Sigmoid colon (tissue), 7 donors: ENCODE measurements around the gene TRAFD1. TPM values are rescaled to one million over a fixed set of nuclear protein-coding genes. Genes with fewer than 3 reads are reported as not detected.
A peak's percentile ranks its signal among the peaks of the same experiment; 100 is the strongest.

Source experiments
- DNase-seq: peaks from one replicate; pipeline ENCODE4 v3.0.0-alpha.2; 2019
- H3K27ac ChIP-seq, 4 donors: fragments of 200-600 bp; sonication (generic); one replicate each; pipeline ENCODE4 v1.5.1; 2016 to 2019; ENCODE audit warnings: mild to moderate bottlenecking in 1 of 4
- H3K27me3 ChIP-seq, 3 donors: fragments of 200-600 bp; sonication (generic); one replicate each; pipeline ENCODE4 v1.5.1; 2019; ENCODE audit warnings: mild to moderate bottlenecking in 1 of 3
- H3K36me3 ChIP-seq, 4 donors: fragments of 200-600 bp; sonication (generic); one replicate each; pipeline ENCODE4 v1.5.1; 2016 to 2019
- H3K4me1 ChIP-seq, 4 donors: fragments of 200-600 bp; sonication (generic); one replicate each; pipeline ENCODE4 v1.5.1; 2017 to 2019
- H3K4me3 ChIP-seq, 4 donors: fragments of 200-600 bp; sonication (generic); one replicate each; pipeline ENCODE4 v1.5.1; 2017 to 2019; ENCODE audit warnings: mild to moderate bottlenecking in 2 of 4, moderate library complexity in 1 of 4
- H3K9me3 ChIP-seq, 4 donors: fragments of 200-600 bp in 3 of 4; sonication (generic) in 3 of 4; one replicate each; pipeline versions ENCODE4 v1.5.1 to v1.6.1; 2013 to 2019
- CTCF ChIP-seq, 4 experiments: fragments of 450-650 bp in 3 of 4; fragments of 200-600 bp in 1 of 4; IDR thresholded peaks; one replicate each; pipeline ENCODE4 v1.5.1; 2016 to 2019; ENCODE audit warnings: antibody characterized with exemption in 4 of 4, mild to moderate bottlenecking in 3 of 4, moderate library complexity in 2 of 4
- POLR2A ChIP-seq, 2 donors: fragments of 450-650 bp; IDR thresholded peaks; one replicate each; pipeline ENCODE4 v1.6.1; 2016; ENCODE audit warnings: antibody characterized with exemption in 2 of 2, mild to moderate bottlenecking in 2 of 2, moderate library complexity in 2 of 2
- WGBS, 2 donors: extraction: QIAGEN DNeasy Blood & Tissue Kit; methylation state at CpG; one replicate each; pipeline ENCODE4 v1.1.7; 2013; 5-methylcytosine and 5-hydroxymethylcytosine counted together
- intact Hi-C: fragments of 100-400 bp; cut with DNase I; formaldehyde crosslinking; loops from one replicate; pipeline ENCODE4 v1.15.1; 2023
- polyA plus RNA-seq, 3 donors: library from polyadenylated mRNA; stranded (reverse); fragments of 200-250 nt; gene quantifications; one replicate each; pipeline ENCODE4 v1.2.3, GENCODE V29; 2013
- small RNA-seq, 3 donors: library from RNA; depleted of rRNA; stranded (forward); fragments of <200 nt; gene quantifications; one replicate each; pipeline ENCODE3, GENCODE V24; 2016
- total RNA-seq, 4 donors: library from RNA; depleted of rRNA; stranded (reverse); fragments of >200 nt; gene quantifications; one replicate each; pipeline ENCODE4 v1.1.0, GENCODE V29; 2016
- donor health status: healthy with polysubstance abuse.
- donor health status: Bipolar disorder and iron deficiency.
- donor health status: healthy.

The TRAFD1 gene
- total and polyA plus RNA-seq, 7 donors: 17.4 to 90.8 (median 42.1) TPM

GRCh38 chr12:112198120-112198733, 72.9 kb downstream of the TRAFD1 start:
- no peak for DNase-seq
- 83 to 85% methylated on average over 9 of the region's 9 CpGs for WGBS, 2 donors
- H3K9me3 ChIP-seq: no peaks in the 10 kb centered on the region
- H3K27ac ChIP-seq: no peak overlapping the region
- peaks cover 11 to 92% (median 43%) of the 10 kb centered on the region in 4 donors for H3K36me3 ChIP-seq
- TF ChIP-seq CTCF (IDR thresholded peaks at IDR 0.05): peak in 3 of 4 experiments; percentile 19 to 43 (median 42)
- no peak for TF ChIP-seq POLR2A (IDR thresholded peaks at IDR 0.05)
- no peaks in the 10 kb centered on the region for H3K27me3 ChIP-seq
- intact Hi-C loops: loop anchor here (2.0 kb wide), 1 partner anchor 189 kb away; no protein-coding TSS in a partner anchor
- H3K4me1 ChIP-seq: no peaks in the 10 kb centered on the region
- H3K4me3 ChIP-seq: no peak overlapping the region

GRCh38 chr12:112199136-112199535, 73.8 kb downstream of the TRAFD1 start:
- Histone ChIP-seq H3K4me1 (no peaks in the 10 kb centered on the region), H3K9me3 (no peaks in the 10 kb centered on the region), H3K27me3 (no peaks in the 10 kb centered on the region), H3K27ac (no peak overlapping the region), H3K4me3 (no peak overlapping the region), H3K36me3 (peaks cover 12 to 92% (median 42%) of the 10 kb centered on the region in 4 donors)
- TF ChIP-seq POLR2A (IDR thresholded peaks at IDR 0.05): no peak
- intact Hi-C loops: loop anchor here (2.0 kb wide), 1 partner anchor 188 kb away; no protein-coding TSS in a partner anchor
- WGBS, 2 donors: 80% methylated on average over 4 of the region's 4 CpGs
- no peak for DNase-seq

Small RNA genes lying within 50 kb of the gene (small RNA-seq; reads per million reads assigned to genes)
- 0 reads per million in 3 donors for gene RF00019

Other genes starting within 250 kb of the TRAFD1 start
- 10 to 100 TPM in 2 of 4 donors, 1 to 10 TPM in 2; 7.5 to 16.6 (median 9.5) TPM for gene TMEM116, start 112.4 kb upstream of the TRAFD1 start, total RNA-seq
- gene TMEM116, start 112.4 kb upstream of the TRAFD1 start, polyA plus RNA-seq: 1 to 10 TPM; 3.0 to 6.8 (median 3.6) TPM
- 10 to 100 TPM; 43.0 to 74.4 (median 54.3) TPM for gene ERP29, start 112.1 kb upstream of the TRAFD1 start, total RNA-seq
- 100 to 1,000 TPM in 1 of 3 donors, 10 to 100 TPM in 2; 68.0 to 217 (median 95.5) TPM for gene ERP29, start 112.1 kb upstream of the TRAFD1 start, polyA plus RNA-seq
- gene NAA25, start 16.8 kb upstream of the TRAFD1 start, total RNA-seq: 10 to 100 TPM; 21.6 to 26.6 (median 22.5) TPM
- gene NAA25, start 16.8 kb upstream of the TRAFD1 start, polyA plus RNA-seq: 1 to 10 TPM in 2 of 3 donors, under 1 TPM in 1; 0.60 to 6.5 (median 1.6) TPM